ENCODE measurements around the gene HPSE. TPM values are rescaled to one million over a fixed set of nuclear protein-coding genes. Genes with fewer than 3 reads are reported as not detected.
"Not testable (repeated sequence)": the region's sequence is repeated elsewhere in the genome, so short reads cannot be mapped to it uniquely, and the experiment has no call there.

HPSE gene
- total RNA-seq, 1 donor from 2014 or later: 41.0 TPM

- no peak for TF ChIP-seq CTCF (IDR thresholded peaks at IDR 0.05; ENCODE audit: unreplicated experiment)
- peaks cover 16% of the 10 kb centered on the region for H3K36me3 Mint-ChIP-seq (ENCODE audit: low read depth, unreplicated experiment)
- H3K4me3 Mint-ChIP-seq (ENCODE audit: unreplicated experiment): no peak overlapping the region
- peaks cover 2% of the 10 kb centered on the region for H3K27me3 Mint-ChIP-seq (ENCODE audit: unreplicated experiment)
- no peak for DNase-seq (ENCODE audit: low spot score)
- H3K27ac Mint-ChIP-seq (ENCODE audit: unreplicated experiment): no peak overlapping the region
- peaks cover 50% of the 10 kb centered on the region for H3K4me1 Mint-ChIP-seq (ENCODE audit: unreplicated experiment)
- H3K9me3 Mint-ChIP-seq (ENCODE audit: unreplicated experiment): no peaks in the 10 kb centered on the region
Measured at GRCh38 chr4:83326546-83326945, 8.1 kb downstream of the HPSE start.

GRCh38 chr4:83325306-83325705, 9.3 kb downstream of the HPSE start:
- H3K27me3 Mint-ChIP-seq (ENCODE audit: unreplicated experiment); H3K9me3 Mint-ChIP-seq (ENCODE audit: unreplicated experiment); H3K27ac Mint-ChIP-seq (ENCODE audit: unreplicated experiment); DNase-seq (ENCODE audit: low spot score); H3K4me3 Mint-ChIP-seq (ENCODE audit: unreplicated experiment): not testable (repeated sequence)
- H3K36me3 Mint-ChIP-seq (ENCODE audit: low read depth, unreplicated experiment): peaks cover 22% of the 10 kb centered on the region
- H3K4me1 Mint-ChIP-seq (ENCODE audit: unreplicated experiment): peaks cover 57% of the 10 kb centered on the region

- H3K27me3 Mint-ChIP-seq (ENCODE audit: unreplicated experiment): peaks cover 4% of the 10 kb centered on the region
- peak overlapping the region; percentile 47 for H3K4me3 Mint-ChIP-seq (ENCODE audit: unreplicated experiment)
Measured at GRCh38 chr4:83323136-83323535, 11.5 kb downstream of the HPSE start.

GRCh38 chr4:83320548-83320947, 14.1 kb downstream of the HPSE start:
- peaks cover 5% of the 10 kb centered on the region for H3K27me3 Mint-ChIP-seq (ENCODE audit: unreplicated experiment)
- peak overlapping the region; percentile 94 for H3K27ac Mint-ChIP-seq (ENCODE audit: unreplicated experiment)
- no peak for TF ChIP-seq CTCF (IDR thresholded peaks at IDR 0.05; ENCODE audit: unreplicated experiment)
- no peaks in the 10 kb centered on the region for H3K9me3 Mint-ChIP-seq (ENCODE audit: unreplicated experiment)
- peaks cover 33% of the 10 kb centered on the region for H3K4me1 Mint-ChIP-seq (ENCODE audit: unreplicated experiment)
- peaks cover 28% of the 10 kb centered on the region for H3K36me3 Mint-ChIP-seq (ENCODE audit: low read depth, unreplicated experiment)
- DNase-seq (ENCODE audit: low spot score): peak; percentile 49
- H3K4me3 Mint-ChIP-seq (ENCODE audit: unreplicated experiment): no peak overlapping the region

More at GRCh38 chr4:83323136-83323535, 11.5 kb downstream of the HPSE start:
- Mint-ChIP-seq H3K4me1 (ENCODE audit: unreplicated experiment) (peaks cover 44% of the 10 kb centered on the region), H3K27ac (ENCODE audit: unreplicated experiment) (peak overlapping the region; percentile 96), H3K9me3 (ENCODE audit: unreplicated experiment) (no peaks in the 10 kb centered on the region), H3K36me3 (ENCODE audit: low read depth, unreplicated experiment) (peaks cover 25% of the 10 kb centered on the region)
- TF ChIP-seq CTCF (IDR thresholded peaks at IDR 0.05; ENCODE audit: unreplicated experiment): no peak
- no peak for DNase-seq (ENCODE audit: low spot score)

- Mint-ChIP-seq H3K9me3 (ENCODE audit: unreplicated experiment) (no peaks in the 10 kb centered on the region), H3K4me1 (ENCODE audit: unreplicated experiment) (peaks cover 30% of the 10 kb centered on the region), H3K27me3 (ENCODE audit: unreplicated experiment) (peaks cover 5% of the 10 kb centered on the region), H3K36me3 (ENCODE audit: low read depth, unreplicated experiment) (peaks cover 26% of the 10 kb centered on the region), H3K27ac (ENCODE audit: unreplicated experiment) (no peak overlapping the region), H3K4me3 (ENCODE audit: unreplicated experiment) (no peak overlapping the region)
- no peak for TF ChIP-seq CTCF (IDR thresholded peaks at IDR 0.05; ENCODE audit: unreplicated experiment)
- no peak for DNase-seq (ENCODE audit: low spot score)
Measured at GRCh38 chr4:83318666-83319065, 16.0 kb downstream of the HPSE start.
